OCI-LY7 (cell line): ENCODE data around the gene PLCL2.

Experiments
- EZH2phosphoT487 ChIP-seq: fragments of 200-600 bp; sonication (generic); IDR thresholded peaks from 2 replicates; pipeline ENCODE4 v1.6.1; 2018; ENCODE audit warnings: low read depth, borderline replicate concordance, mild to moderate bottlenecking, mixed run types, antibody characterized with exemption, low read length, moderate library complexity, mixed read lengths
- TF ChIP-seq, protein P1 (sequence below): fragments of 200-600 bp; sonication (generic); conservative IDR thresholded peaks from 2 replicates; pipeline ENCODE4 v1.5.1; 2014; ENCODE audit warnings: mild to moderate bottlenecking, antibody characterized with exemption, low read length, moderate library complexity, mixed read lengths

DNA sequence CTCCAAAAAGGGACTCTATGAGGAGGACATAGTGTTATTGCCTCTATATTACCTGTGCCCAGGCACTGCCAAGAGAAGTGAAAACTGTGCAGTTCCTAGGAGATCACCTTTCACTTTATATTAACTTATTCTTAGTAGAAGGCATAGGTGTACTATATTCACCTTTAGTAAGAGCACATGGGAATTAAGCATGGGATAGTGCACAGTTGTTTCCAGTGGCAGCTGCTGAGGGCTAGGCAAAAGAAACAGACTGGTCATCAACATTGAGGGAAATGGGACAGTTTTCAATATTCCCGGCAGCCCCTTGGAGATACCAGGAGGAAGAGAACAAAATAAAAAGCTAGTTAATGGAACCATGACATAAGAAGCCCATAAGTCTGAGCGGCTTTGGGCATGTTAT, 100.9 kb downstream of the PLCL2 start:
- TF ChIP-seq, protein P1, sequence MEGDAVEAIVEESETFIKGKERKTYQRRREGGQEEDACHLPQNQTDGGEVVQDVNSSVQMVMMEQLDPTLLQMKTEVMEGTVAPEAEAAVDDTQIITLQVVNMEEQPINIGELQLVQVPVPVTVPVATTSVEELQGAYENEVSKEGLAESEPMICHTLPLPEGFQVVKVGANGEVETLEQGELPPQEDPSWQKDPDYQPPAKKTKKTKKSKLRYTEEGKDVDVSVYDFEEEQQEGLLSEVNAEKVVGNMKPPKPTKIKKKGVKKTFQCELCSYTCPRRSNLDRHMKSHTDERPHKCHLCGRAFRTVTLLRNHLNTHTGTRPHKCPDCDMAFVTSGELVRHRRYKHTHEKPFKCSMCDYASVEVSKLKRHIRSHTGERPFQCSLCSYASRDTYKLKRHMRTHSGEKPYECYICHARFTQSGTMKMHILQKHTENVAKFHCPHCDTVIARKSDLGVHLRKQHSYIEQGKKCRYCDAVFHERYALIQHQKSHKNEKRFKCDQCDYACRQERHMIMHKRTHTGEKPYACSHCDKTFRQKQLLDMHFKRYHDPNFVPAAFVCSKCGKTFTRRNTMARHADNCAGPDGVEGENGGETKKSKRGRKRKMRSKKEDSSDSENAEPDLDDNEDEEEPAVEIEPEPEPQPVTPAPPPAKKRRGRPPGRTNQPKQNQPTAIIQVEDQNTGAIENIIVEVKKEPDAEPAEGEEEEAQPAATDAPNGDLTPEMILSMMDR: no peak
- no peak for TF ChIP-seq EZH2phosphoT487
